ENCODE measurements around the gene JUNB.

- TF ChIP-seq CREM (IDR thresholded peaks at IDR 0.05) (no peak), CREM (CRISPR knock-in tag; IDR thresholded peaks at IDR 0.05) (no peak), ZNF513 (CRISPR knock-in tag; conservative IDR thresholded peaks at IDR 0.05) (no peak), ZNF740 (CRISPR knock-in tag; IDR thresholded peaks at IDR 0.05) (no peak), ZBTB33 (CRISPR knock-in tag; IDR thresholded peaks at IDR 0.05) (no peak), NFRKB (IDR thresholded peaks at IDR 0.05) (no peak), ZNF546 (CRISPR knock-in tag; conservative IDR thresholded peaks at IDR 0.05) (no peak), ZZZ3 (CRISPR knock-in tag; IDR thresholded peaks at IDR 0.05; ENCODE audit: borderline replicate concordance) (no peak), BRCA1 (CRISPR knock-in tag; IDR thresholded peaks at IDR 0.05) (no peak), ZNF614 (CRISPR knock-in tag; IDR thresholded peaks at IDR 0.05; ENCODE audit: borderline replicate concordance) (no peak), CTCF (CRISPR knock-in tag; IDR thresholded peaks at IDR 0.05) (peak; percentile 26), ZNF160 (CRISPR knock-in tag; IDR thresholded peaks at IDR 0.05) (no peak)
These were observed 37.2 kb downstream of the JUNB start for GRCh38 chr19:12828494-12828893.

All from HepG2 (cell line).